Measurements from ENCODE around the gene PPP1R15A.
"Not testable (repeated sequence)": the region's sequence is repeated elsewhere in the genome, so short reads cannot be mapped to it uniquely, and the experiment has no call there.

PPP1R15A gene

DNA sequence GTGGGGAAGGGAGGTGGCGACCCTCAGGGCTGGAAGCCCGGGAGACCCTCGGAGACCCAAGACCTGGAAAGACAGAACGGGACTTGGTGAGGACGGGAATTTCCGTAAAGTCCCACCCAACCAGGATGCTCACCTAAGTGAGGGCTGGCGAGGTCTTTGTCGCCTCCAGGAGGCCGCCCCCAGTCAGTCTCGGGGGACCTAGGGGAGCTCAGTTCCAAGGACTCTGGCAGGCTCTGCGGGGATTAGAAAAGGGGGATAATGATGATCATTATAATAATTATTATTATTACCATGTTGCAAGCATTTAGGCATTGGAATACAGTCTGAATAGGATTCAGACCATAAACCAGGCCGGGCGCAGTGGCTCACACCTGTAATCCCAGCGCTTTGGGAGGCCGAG is 26.8 kb upstream of the PPP1R15A start:
- H3K9me3 ChIP-seq (ENCODE audit: low read length) = no peaks in the 10 kb centered on the region
- H3K4me3 ChIP-seq (ENCODE audit: low read depth, low read length, poor library complexity, severe bottlenecking) = no peak overlapping the region
- no peak overlapping the region for H3K9ac ChIP-seq (ENCODE audit: low read length)
- no peaks in the 10 kb centered on the region for H3K4me1 ChIP-seq (ENCODE audit: insufficient read depth, low read length, severe bottlenecking)
- no peaks in the 10 kb centered on the region for H4K20me1 ChIP-seq (ENCODE audit: insufficient read depth, low read length)
- no peak for TF ChIP-seq EZH2 (IDR thresholded peaks at IDR 0.05; ENCODE audit: borderline replicate concordance, low read length)
- TF ChIP-seq, protein P1, sequence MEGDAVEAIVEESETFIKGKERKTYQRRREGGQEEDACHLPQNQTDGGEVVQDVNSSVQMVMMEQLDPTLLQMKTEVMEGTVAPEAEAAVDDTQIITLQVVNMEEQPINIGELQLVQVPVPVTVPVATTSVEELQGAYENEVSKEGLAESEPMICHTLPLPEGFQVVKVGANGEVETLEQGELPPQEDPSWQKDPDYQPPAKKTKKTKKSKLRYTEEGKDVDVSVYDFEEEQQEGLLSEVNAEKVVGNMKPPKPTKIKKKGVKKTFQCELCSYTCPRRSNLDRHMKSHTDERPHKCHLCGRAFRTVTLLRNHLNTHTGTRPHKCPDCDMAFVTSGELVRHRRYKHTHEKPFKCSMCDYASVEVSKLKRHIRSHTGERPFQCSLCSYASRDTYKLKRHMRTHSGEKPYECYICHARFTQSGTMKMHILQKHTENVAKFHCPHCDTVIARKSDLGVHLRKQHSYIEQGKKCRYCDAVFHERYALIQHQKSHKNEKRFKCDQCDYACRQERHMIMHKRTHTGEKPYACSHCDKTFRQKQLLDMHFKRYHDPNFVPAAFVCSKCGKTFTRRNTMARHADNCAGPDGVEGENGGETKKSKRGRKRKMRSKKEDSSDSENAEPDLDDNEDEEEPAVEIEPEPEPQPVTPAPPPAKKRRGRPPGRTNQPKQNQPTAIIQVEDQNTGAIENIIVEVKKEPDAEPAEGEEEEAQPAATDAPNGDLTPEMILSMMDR (IDR thresholded peaks at IDR 0.05; ENCODE audit: low read length) = no peak
- no peaks in the 10 kb centered on the region for H3K79me2 ChIP-seq (ENCODE audit: insufficient read depth, low read length)
- H3K9me2 ChIP-seq (ENCODE audit: low read depth, low read length) = no peaks in the 10 kb centered on the region
- H3K36me3 ChIP-seq (ENCODE audit: insufficient read depth, low read length) = no peaks in the 10 kb centered on the region
- no peak overlapping the region for H2AFZ ChIP-seq (ENCODE audit: low read length)
- H3F3A ChIP-seq (ENCODE audit: insufficient read depth, low read length) = no peaks in the 10 kb centered on the region
- no peak overlapping the region for H3K27ac ChIP-seq (ENCODE audit: low read depth, low read length, poor library complexity, severe bottlenecking)
- no peaks in the 10 kb centered on the region for H3K27me3 ChIP-seq (ENCODE audit: insufficient read depth, low read length)
- no peak overlapping the region for H3K4me2 ChIP-seq (ENCODE audit: low read length)

DNA sequence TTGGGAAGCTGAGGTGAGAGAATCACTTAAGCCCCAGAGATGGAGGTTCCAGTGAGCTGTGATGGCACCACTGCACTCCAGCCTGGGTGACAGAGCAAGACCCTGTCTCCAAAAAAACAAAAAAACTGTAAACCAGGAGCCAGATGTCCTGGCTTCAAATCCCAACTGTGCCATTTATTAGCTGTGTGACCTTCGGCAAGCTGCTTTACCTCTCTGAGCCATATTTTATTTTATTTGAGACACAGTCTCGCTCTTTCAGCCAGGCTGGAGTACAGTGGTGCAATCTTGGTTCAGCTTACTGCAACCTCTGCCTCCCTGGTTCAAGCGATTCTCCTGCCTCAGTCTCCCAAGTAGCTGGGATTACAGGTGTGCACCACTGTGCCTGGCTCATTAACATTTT is 25.6 kb upstream of the PPP1R15A start:
- not testable (repeated sequence) for H3K4me2 ChIP-seq (ENCODE audit: low read length); H3K9me2 ChIP-seq (ENCODE audit: low read depth, low read length); H3K36me3 ChIP-seq (ENCODE audit: insufficient read depth, low read length); H3K9me3 ChIP-seq (ENCODE audit: low read length); H2AFZ ChIP-seq (ENCODE audit: low read length); H3K27ac ChIP-seq (ENCODE audit: low read depth, low read length, poor library complexity, severe bottlenecking); H3K27me3 ChIP-seq (ENCODE audit: insufficient read depth, low read length); H3K9ac ChIP-seq (ENCODE audit: low read length); H3K4me1 ChIP-seq (ENCODE audit: insufficient read depth, low read length, severe bottlenecking); H4K20me1 ChIP-seq (ENCODE audit: insufficient read depth, low read length); H3F3A ChIP-seq (ENCODE audit: insufficient read depth, low read length); H3K79me2 ChIP-seq (ENCODE audit: insufficient read depth, low read length); H3K4me3 ChIP-seq (ENCODE audit: low read depth, low read length, poor library complexity, severe bottlenecking)

DNA sequence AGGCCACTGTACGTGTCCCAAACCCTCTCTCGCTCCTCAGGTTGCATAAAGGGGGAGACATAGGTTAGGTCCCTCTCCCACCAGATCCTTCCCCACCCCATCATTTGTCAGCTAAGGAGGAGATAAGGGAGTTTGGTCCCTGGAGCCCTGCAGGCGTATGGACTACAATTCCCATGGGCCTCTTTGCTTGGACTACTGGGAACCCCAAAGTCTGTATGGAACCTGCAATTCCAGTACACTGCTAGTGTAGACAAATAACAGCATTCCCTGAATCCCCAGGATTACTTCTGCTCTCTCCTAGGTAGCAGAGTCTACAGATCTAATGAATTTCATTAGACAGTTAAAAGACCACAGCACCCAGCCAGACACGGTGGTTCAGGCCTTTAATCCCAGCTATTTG is 19.9 kb upstream of the PPP1R15A start:
- no peak overlapping the region for H3K27ac ChIP-seq (ENCODE audit: low read depth, low read length, poor library complexity, severe bottlenecking)
- H3K4me2 ChIP-seq (ENCODE audit: low read length) = no peak overlapping the region

DNA sequence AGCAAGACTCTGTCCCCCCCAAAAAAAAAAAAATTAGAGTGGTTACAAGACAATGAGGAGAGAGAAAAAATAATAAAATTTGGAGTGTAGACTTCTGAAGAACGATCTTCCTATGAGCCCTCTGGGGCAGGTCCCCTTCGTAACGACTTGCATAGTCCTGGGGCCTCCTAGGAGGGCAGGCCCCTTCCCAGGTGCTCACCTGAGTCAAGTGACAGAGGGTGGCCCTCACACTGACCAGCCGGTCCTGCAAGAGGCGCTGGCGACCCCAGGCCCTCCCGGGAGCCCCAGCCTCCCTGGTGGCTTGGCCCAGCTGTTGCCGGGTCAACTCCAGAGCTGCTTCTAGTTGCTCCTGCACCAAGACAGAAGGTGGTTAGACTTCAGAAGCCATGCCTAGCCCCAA is 18.7 kb upstream of the PPP1R15A start:
- Histone ChIP-seq H3F3A (ENCODE audit: insufficient read depth, low read length) (no peaks in the 10 kb centered on the region), H3K79me2 (ENCODE audit: insufficient read depth, low read length) (no peaks in the 10 kb centered on the region), H3K9me2 (ENCODE audit: low read depth, low read length) (no peaks in the 10 kb centered on the region), H3K27me3 (ENCODE audit: insufficient read depth, low read length) (0 out of 2 replicates have a peak, but pooled peaks cover 5% of the 10 kb centered on the region), H4K20me1 (ENCODE audit: insufficient read depth, low read length) (no peaks in the 10 kb centered on the region), H3K4me2 (ENCODE audit: low read length) (no peak overlapping the region), H3K36me3 (ENCODE audit: insufficient read depth, low read length) (no peaks in the 10 kb centered on the region), H3K4me1 (ENCODE audit: insufficient read depth, low read length, severe bottlenecking) (no peaks in the 10 kb centered on the region), H3K4me3 (ENCODE audit: low read depth, low read length, poor library complexity, severe bottlenecking) (no peak overlapping the region), H3K27ac (ENCODE audit: low read depth, low read length, poor library complexity, severe bottlenecking) (no peak overlapping the region), H3K9me3 (ENCODE audit: low read length) (no peaks in the 10 kb centered on the region), H2AFZ (ENCODE audit: low read length) (no peak overlapping the region), H3K9ac (ENCODE audit: low read length) (no peak overlapping the region)
- no peak for TF ChIP-seq EZH2 (IDR thresholded peaks at IDR 0.05; ENCODE audit: borderline replicate concordance, low read length)
- TF ChIP-seq, protein P1 (IDR thresholded peaks at IDR 0.05; ENCODE audit: low read length) = no peak

More for the DNA sequence above, 19.9 kb upstream of the PPP1R15A start:
- no peaks in the 10 kb centered on the region for H3F3A ChIP-seq (ENCODE audit: insufficient read depth, low read length)
- H2AFZ ChIP-seq (ENCODE audit: low read length) = no peak overlapping the region
- H3K4me1 ChIP-seq (ENCODE audit: insufficient read depth, low read length, severe bottlenecking) = no peaks in the 10 kb centered on the region
- H4K20me1 ChIP-seq (ENCODE audit: insufficient read depth, low read length) = no peaks in the 10 kb centered on the region
- TF ChIP-seq, protein P1 (IDR thresholded peaks at IDR 0.05; ENCODE audit: low read length) = no peak
- TF ChIP-seq EZH2 (IDR thresholded peaks at IDR 0.05; ENCODE audit: borderline replicate concordance, low read length) = no peak
- no peaks in the 10 kb centered on the region for H3K9me3 ChIP-seq (ENCODE audit: low read length)
- H3K9ac ChIP-seq (ENCODE audit: low read length) = no peak overlapping the region
- no peaks in the 10 kb centered on the region for H3K79me2 ChIP-seq (ENCODE audit: insufficient read depth, low read length)
- 0 out of 2 replicates have a peak, but pooled peaks cover 5% of the 10 kb centered on the region for H3K27me3 ChIP-seq (ENCODE audit: insufficient read depth, low read length)
- H3K9me2 ChIP-seq (ENCODE audit: low read depth, low read length) = no peaks in the 10 kb centered on the region
- H3K36me3 ChIP-seq (ENCODE audit: insufficient read depth, low read length) = no peaks in the 10 kb centered on the region
- H3K4me3 ChIP-seq (ENCODE audit: low read depth, low read length, poor library complexity, severe bottlenecking) = no peak overlapping the region
